ENCODE results near the gene LPCAT1.

LPCAT1 gene

DNA sequence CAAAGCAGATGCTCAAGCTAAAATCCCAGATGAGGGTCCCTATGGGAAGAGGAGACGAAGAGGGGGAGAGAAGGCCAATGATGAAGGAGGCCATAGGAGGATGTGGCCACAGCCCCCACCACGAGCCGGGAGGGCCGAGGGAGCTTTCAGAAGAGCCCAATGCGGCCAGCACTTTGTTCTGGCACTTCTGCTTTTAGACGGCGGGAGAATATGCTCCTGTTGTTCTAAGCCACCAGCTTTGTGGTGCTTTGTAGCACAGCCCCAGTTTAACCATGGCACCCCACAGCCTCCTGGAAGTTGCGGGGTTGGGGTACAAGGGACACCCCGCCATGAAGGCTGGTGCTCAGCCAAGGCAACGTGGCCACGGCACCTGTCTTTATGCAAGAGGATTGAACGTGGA is 33.4 kb downstream of the LPCAT1 start:
- no peak overlapping the region for H3K27ac ChIP-seq (ENCODE audit: low read depth, low read length)
- H3K9me3 ChIP-seq (ENCODE audit: control insufficient read depth, insufficient read depth, low read length): no peaks in the 10 kb centered on the region
- H3F3A ChIP-seq (ENCODE audit: control insufficient read depth, insufficient read depth): peaks cover 4% of the 10 kb centered on the region
- peaks cover 29% of the 10 kb centered on the region for H3K79me2 ChIP-seq (ENCODE audit: control insufficient read depth, low read length)
- H3K4me3 ChIP-seq (ENCODE audit: low read length): no peak overlapping the region
- H3K27me3 ChIP-seq (ENCODE audit: control insufficient read depth, low read length): no peaks in the 10 kb centered on the region
- TF ChIP-seq, protein P1, sequence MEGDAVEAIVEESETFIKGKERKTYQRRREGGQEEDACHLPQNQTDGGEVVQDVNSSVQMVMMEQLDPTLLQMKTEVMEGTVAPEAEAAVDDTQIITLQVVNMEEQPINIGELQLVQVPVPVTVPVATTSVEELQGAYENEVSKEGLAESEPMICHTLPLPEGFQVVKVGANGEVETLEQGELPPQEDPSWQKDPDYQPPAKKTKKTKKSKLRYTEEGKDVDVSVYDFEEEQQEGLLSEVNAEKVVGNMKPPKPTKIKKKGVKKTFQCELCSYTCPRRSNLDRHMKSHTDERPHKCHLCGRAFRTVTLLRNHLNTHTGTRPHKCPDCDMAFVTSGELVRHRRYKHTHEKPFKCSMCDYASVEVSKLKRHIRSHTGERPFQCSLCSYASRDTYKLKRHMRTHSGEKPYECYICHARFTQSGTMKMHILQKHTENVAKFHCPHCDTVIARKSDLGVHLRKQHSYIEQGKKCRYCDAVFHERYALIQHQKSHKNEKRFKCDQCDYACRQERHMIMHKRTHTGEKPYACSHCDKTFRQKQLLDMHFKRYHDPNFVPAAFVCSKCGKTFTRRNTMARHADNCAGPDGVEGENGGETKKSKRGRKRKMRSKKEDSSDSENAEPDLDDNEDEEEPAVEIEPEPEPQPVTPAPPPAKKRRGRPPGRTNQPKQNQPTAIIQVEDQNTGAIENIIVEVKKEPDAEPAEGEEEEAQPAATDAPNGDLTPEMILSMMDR (IDR thresholded peaks at IDR 0.05; ENCODE audit: low read depth, low read length, poor library complexity, severe bottlenecking): no peak
- no peak for TF ChIP-seq EZH2phosphoT487 (IDR thresholded peaks at IDR 0.05; ENCODE audit: borderline replicate concordance, low read length)
- no peaks in the 10 kb centered on the region for H4K20me1 ChIP-seq (ENCODE audit: control insufficient read depth, insufficient read depth, low read depth, low read length)
- peaks cover 94% of the 10 kb centered on the region for H3K36me3 ChIP-seq (ENCODE audit: control insufficient read depth, low read length)
- no peak overlapping the region for H3K4me2 ChIP-seq (ENCODE audit: low read length)
- peaks cover 55% of the 10 kb centered on the region for H3K4me1 ChIP-seq (ENCODE audit: control insufficient read depth, low read length)
- H3K9me2 ChIP-seq (replicated peaks; ENCODE audit: control insufficient read depth, low read length): no peaks in the 10 kb centered on the region

DNA sequence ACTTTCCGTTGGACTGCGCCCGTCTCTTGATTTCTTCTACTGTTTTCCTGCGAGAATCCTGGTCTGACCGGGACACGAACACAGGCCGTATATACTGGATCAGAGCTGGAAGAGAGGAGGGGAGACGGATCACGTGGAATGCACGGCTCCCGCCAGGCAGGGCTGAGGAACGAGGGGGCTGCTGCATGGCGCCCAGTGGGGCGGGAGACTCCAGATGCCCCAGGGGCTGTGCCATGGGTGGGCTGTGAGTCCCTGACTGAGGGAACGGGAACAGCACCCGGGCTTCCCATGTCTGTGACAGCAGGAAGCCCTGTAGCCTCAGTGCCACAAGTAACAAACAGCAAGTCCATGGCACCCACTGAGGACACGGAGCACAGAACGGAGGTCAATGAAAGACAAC is 34.0 kb downstream of the LPCAT1 start:
- H3K9me2 ChIP-seq (replicated peaks; ENCODE audit: control insufficient read depth, low read length): no peaks in the 10 kb centered on the region
- H3F3A ChIP-seq (ENCODE audit: control insufficient read depth, insufficient read depth): peaks cover 4% of the 10 kb centered on the region; the same call in 1 of the 2 replicates
- peaks cover 97% of the 10 kb centered on the region for H3K36me3 ChIP-seq (ENCODE audit: control insufficient read depth, low read length)
- H3K9me3 ChIP-seq (ENCODE audit: control insufficient read depth, insufficient read depth, low read length): no peaks in the 10 kb centered on the region
- H3K27ac ChIP-seq (ENCODE audit: low read depth, low read length): no peak overlapping the region
- TF ChIP-seq EZH2phosphoT487 (IDR thresholded peaks at IDR 0.05; ENCODE audit: borderline replicate concordance, low read length): no peak
- TF ChIP-seq, protein P1 (IDR thresholded peaks at IDR 0.05; ENCODE audit: low read depth, low read length, poor library complexity, severe bottlenecking): no peak
- no peaks in the 10 kb centered on the region for H4K20me1 ChIP-seq (ENCODE audit: control insufficient read depth, insufficient read depth, low read depth, low read length)
- H3K4me1 ChIP-seq (ENCODE audit: control insufficient read depth, low read length): peaks cover 55% of the 10 kb centered on the region
- H3K4me2 ChIP-seq (ENCODE audit: low read length): no peak overlapping the region
- H3K79me2 ChIP-seq (ENCODE audit: control insufficient read depth, low read length): peaks cover 25% of the 10 kb centered on the region
- no peaks in the 10 kb centered on the region for H3K27me3 ChIP-seq (ENCODE audit: control insufficient read depth, low read length)
- H3K4me3 ChIP-seq (ENCODE audit: low read length): no peak overlapping the region

DNA sequence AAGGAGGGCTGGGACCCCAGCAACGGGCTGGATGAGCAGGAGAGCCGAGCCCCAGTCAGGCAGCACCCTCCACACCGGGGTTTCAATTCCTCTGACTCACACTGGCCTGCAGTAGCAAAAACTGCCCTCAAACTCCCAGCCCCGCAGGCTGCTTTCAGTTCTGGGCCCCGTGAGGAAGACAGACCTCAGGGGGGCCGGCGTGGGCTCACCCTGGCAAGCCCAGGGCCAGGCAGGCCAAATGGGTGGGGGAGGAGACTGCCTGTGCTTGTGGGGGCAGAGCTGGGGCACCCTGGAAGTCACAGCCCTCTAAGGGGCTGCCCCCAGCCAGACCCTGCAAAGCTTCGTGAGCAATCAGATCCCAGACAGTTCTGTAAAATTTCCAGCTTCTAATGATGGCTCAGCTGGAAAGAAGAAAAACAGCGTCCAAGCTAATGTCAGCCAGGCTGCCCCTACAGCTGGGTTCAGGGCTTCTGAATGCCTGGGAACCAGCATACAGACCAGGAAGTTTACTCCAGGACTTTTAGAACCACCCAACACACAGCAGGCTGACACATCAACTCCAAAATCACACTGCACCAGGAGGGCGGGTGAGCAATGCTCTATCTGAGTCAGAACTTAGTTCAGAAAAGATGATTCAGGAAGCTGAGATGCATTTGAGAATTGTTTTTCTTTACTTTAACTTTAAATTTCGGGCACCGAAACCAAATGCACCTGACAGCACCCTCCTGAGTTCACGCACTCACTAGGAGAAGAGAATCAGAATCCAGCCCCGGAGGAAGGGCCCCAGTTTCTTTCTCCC is 34.7 kb downstream of the LPCAT1 start:
- Histone ChIP-seq H3K9me3 (ENCODE audit: control insufficient read depth, insufficient read depth, low read length) (no peaks in the 10 kb centered on the region), H3K27ac (ENCODE audit: low read depth, low read length) (peak overlapping the region; percentile 8), H3K79me2 (ENCODE audit: control insufficient read depth, low read length) (peaks cover 18% of the 10 kb centered on the region), H3K4me3 (ENCODE audit: low read length) (no peak overlapping the region), H3K4me1 (ENCODE audit: control insufficient read depth, low read length) (peaks cover 53% of the 10 kb centered on the region), H4K20me1 (ENCODE audit: control insufficient read depth, insufficient read depth, low read depth, low read length) (no peaks in the 10 kb centered on the region), H3F3A (ENCODE audit: control insufficient read depth, insufficient read depth) (peaks cover 4% of the 10 kb centered on the region; the same call in 1 of the 2 replicates), H3K36me3 (ENCODE audit: control insufficient read depth, low read length) (peaks cover 96% of the 10 kb centered on the region), H3K9me2 (replicated peaks; ENCODE audit: control insufficient read depth, low read length) (no peaks in the 10 kb centered on the region), H3K27me3 (ENCODE audit: control insufficient read depth, low read length) (no peaks in the 10 kb centered on the region), H3K4me2 (ENCODE audit: low read length) (0 out of 2 replicates have a peak overlapping the region, but pooled peaks have one; percentile 8)
- TF ChIP-seq, protein P1 (IDR thresholded peaks at IDR 0.05; ENCODE audit: low read depth, low read length, poor library complexity, severe bottlenecking): no peak
- no peak for TF ChIP-seq EZH2phosphoT487 (IDR thresholded peaks at IDR 0.05; ENCODE audit: borderline replicate concordance, low read length)
